Measurements from ENCODE around the gene SH3RF1. TPM values are rescaled to one million over a fixed set of nuclear protein-coding genes. Genes with fewer than 3 reads are reported as not detected.

Gene SH3RF1
- total and polyA plus RNA-seq, 10 of the 15 experiments (the other 5 are each of a cell fraction or from before 2014, with no cell fraction given): 4.5 to 22.5 (median 10.4) TPM

DNA sequence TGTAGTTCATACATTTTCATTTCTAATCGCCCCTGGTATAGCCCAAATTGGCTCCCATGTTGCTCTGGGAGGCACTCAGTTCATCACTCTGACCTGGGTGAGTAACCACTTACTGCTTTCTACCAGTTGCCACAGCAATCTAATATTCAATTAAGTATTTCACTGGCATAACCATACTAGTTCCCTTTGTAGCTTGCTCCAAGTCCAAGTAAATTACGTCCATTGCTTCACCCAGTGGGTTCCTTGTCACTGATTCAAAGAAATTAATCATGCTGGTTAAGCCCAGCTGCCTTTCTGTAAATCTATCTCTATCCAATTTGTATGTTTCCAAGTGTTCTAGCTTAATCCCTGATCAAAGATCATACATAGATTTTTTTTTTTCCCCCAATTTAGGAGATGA, 168.7 kb downstream of the SH3RF1 start:
- H3K36me3 ChIP-seq (ENCODE audit: control insufficient read depth in 2 of 2, insufficient read depth in 2 of 2, low read length in 1 of 2): peaks cover 4 to 5% of the 10 kb centered on the region in 2 experiments
- no peaks in the 10 kb centered on the region for H3K27me3 ChIP-seq (replicated peaks in 1 of 2; ENCODE audit: control insufficient read depth in 2 of 2, insufficient read depth in 2 of 2, low read length in 1 of 2)
- no peak overlapping the region for H3K4me2 ChIP-seq (ENCODE audit: control insufficient read depth, insufficient read depth)
- no peak overlapping the region for H2AFZ ChIP-seq (ENCODE audit: control insufficient read depth, low read depth, low read length)
- no peak overlapping the region for H3K27ac ChIP-seq (ENCODE audit: control insufficient read depth, insufficient read depth)
- in situ Hi-C loops (cut with MboI): no loop called here
- peaks cover 3% of the 10 kb centered on the region; the same call in 1 of the 3 replicates for H3K9me3 ChIP-seq (replicated peaks; ENCODE audit: control insufficient read depth, insufficient read depth, low read length)
- no peak overlapping the region for H3K9ac ChIP-seq (ENCODE audit: control insufficient read depth, insufficient read depth, low read length)
- BruUV-seq (replicated peaks): no TSS peak
- H3K79me2 ChIP-seq (ENCODE audit: control insufficient read depth, insufficient read depth, low read length): no peaks in the 10 kb centered on the region
- H4K20me1 ChIP-seq (ENCODE audit: control insufficient read depth, insufficient read depth): no peaks in the 10 kb centered on the region
- no peak overlapping the region for H3K4me3 ChIP-seq
- ChIA-PET POLR2A (interaction anchor here (0.7 kb wide), 2 partner anchors 28 to 337 kb away, joined by 3 to 4 read pairs; no protein-coding TSS in a partner anchor), SMC1A (ENCODE audit: uncharacterized antibody, unreplicated experiment) (interaction anchor here (1.1 kb wide), 1 partner anchor 76 kb away, joined by 5 read pairs; no protein-coding TSS in a partner anchor), RAD21 (ENCODE audit: unreplicated experiment) (no interaction called here), CTCF (interaction anchor here (0.8 kb wide), 1 partner anchor 53 kb away, joined by 4 read pairs; no protein-coding TSS in a partner anchor)
- no peak for DNase-seq (ENCODE audit: low read depth, low spot score)
- ATAC-seq: no peak
- peaks cover 23% of the 10 kb centered on the region for H3K4me1 ChIP-seq (ENCODE audit: control insufficient read depth, insufficient read depth, low read length)
- intact Hi-C loops (cut with micrococcal nuclease; ENCODE audit: unreplicated experiment): no loop called here
- no peak for FAIRE-seq
- no peak for TF ChIP-seq ESRRA (IDR thresholded peaks at IDR 0.05; ENCODE audit: low read length)
- 97% methylated on average over 2 of the region's 2 CpGs for WGBS (ENCODE audit: insufficient coverage, insufficient replicate concordance, low lambda C conversion rate, missing lambda C conversion rate)

DNA sequence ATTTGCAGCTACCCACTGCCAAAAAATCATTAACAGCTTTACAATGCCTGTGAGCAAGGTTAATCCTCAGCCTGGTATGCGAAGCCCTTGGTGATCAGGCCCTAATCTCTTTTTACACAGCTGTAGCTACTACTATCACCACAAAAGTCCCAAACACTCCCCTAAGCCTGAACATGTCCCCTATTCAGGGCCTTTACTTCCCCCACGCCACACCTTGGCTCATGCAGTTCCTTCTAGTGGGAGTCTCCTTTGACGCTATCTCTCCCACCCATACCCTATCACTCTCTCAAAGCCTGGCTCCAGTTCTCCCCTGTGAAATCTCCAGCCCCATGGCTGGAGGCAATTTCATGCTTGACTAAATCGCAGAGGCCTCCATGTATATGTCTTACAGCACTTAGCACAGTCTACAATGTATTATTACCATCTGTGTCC, 170.1 kb downstream of the SH3RF1 start:
- BruUV-seq (replicated peaks): no TSS peak
- H3K9ac ChIP-seq (ENCODE audit: control insufficient read depth, insufficient read depth, low read length): no peak overlapping the region
- no peaks in the 10 kb centered on the region for H3K27me3 ChIP-seq (replicated peaks in 1 of 2; ENCODE audit: control insufficient read depth in 2 of 2, insufficient read depth in 2 of 2, low read length in 1 of 2)
- no peak overlapping the region for H3K4me3 ChIP-seq
- 100% methylated on average over 4 of the region's 4 CpGs for WGBS (ENCODE audit: insufficient coverage, insufficient replicate concordance, low lambda C conversion rate, missing lambda C conversion rate)
- no peak overlapping the region for H3K27ac ChIP-seq (ENCODE audit: control insufficient read depth, insufficient read depth)
- ChIA-PET POLR2A (no interaction called here), SMC1A (ENCODE audit: uncharacterized antibody, unreplicated experiment) (interaction anchor here (0.6 kb wide), 2 partner anchors 125 to 212 kb away, joined by 3 read pairs; no protein-coding TSS in a partner anchor), CTCF (interaction anchor here (1.7 kb wide), 1 partner anchor 75 kb away, joined by 4 read pairs; no protein-coding TSS in a partner anchor), RAD21 (ENCODE audit: unreplicated experiment) (no interaction called here)
- peaks cover 28% of the 10 kb centered on the region for H3K4me1 ChIP-seq (ENCODE audit: control insufficient read depth, insufficient read depth, low read length)
- no peaks in the 10 kb centered on the region for H3K79me2 ChIP-seq (ENCODE audit: control insufficient read depth, insufficient read depth, low read length)
- no peaks in the 10 kb centered on the region for H4K20me1 ChIP-seq (ENCODE audit: control insufficient read depth, insufficient read depth)
- ATAC-seq: no peak
- peaks cover 1 to 6% of the 10 kb centered on the region in 2 experiments; a peak in 3 of 4 replicates for H3K36me3 ChIP-seq (ENCODE audit: control insufficient read depth in 2 of 2, insufficient read depth in 2 of 2, low read length in 1 of 2)
- in situ Hi-C loops (cut with MboI) (no loop called here), intact Hi-C loops (cut with micrococcal nuclease; ENCODE audit: unreplicated experiment) (no loop called here)
- peaks cover 3% of the 10 kb centered on the region; the same call in 1 of the 3 replicates for H3K9me3 ChIP-seq (replicated peaks; ENCODE audit: control insufficient read depth, insufficient read depth, low read length)
- no peak overlapping the region for H2AFZ ChIP-seq (ENCODE audit: control insufficient read depth, low read depth, low read length)
- FAIRE-seq: no peak
- no peak for DNase-seq (ENCODE audit: low read depth, low spot score)
- H3K4me2 ChIP-seq (ENCODE audit: control insufficient read depth, insufficient read depth): no peak overlapping the region
- TF ChIP-seq, protein P1, sequence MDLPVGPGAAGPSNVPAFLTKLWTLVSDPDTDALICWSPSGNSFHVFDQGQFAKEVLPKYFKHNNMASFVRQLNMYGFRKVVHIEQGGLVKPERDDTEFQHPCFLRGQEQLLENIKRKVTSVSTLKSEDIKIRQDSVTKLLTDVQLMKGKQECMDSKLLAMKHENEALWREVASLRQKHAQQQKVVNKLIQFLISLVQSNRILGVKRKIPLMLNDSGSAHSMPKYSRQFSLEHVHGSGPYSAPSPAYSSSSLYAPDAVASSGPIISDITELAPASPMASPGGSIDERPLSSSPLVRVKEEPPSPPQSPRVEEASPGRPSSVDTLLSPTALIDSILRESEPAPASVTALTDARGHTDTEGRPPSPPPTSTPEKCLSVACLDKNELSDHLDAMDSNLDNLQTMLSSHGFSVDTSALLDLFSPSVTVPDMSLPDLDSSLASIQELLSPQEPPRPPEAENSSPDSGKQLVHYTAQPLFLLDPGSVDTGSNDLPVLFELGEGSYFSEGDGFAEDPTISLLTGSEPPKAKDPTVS (IDR thresholded peaks at IDR 0.05; ENCODE audit: low read depth, low read length): no peak
- no peak for TF ChIP-seq MEF2A (IDR thresholded peaks at IDR 0.05; ENCODE audit: insufficient read depth, low read depth, low read length)
- TF ChIP-seq RELA (IDR thresholded peaks at IDR 0.05; ENCODE audit: borderline replicate concordance, partially characterized antibody): no peak
- no peak for TF ChIP-seq ZNF217 (IDR thresholded peaks at IDR 0.05)
- no peak for TF ChIP-seq BCLAF1 (IDR thresholded peaks at IDR 0.05)
- TF ChIP-seq SMAD1 (IDR thresholded peaks at IDR 0.05; ENCODE audit: low read depth, partially characterized antibody): no peak
- no peak for TF ChIP-seq POU2F2 (IDR thresholded peaks at IDR 0.05; ENCODE audit: borderline replicate concordance, low read depth, low read length)
- TF ChIP-seq ETV6 (conservative IDR thresholded peaks at IDR 0.05 in 1 of 2, IDR thresholded peaks at IDR 0.05 in 1 of 2; ENCODE audit: borderline replicate concordance in 1 of 2, low read depth in 1 of 2): no peak
- no peak for TF ChIP-seq SREBF1 (IDR thresholded peaks at IDR 0.05; ENCODE audit: low read length)
- no peak for TF ChIP-seq MYB (IDR thresholded peaks at IDR 0.05; ENCODE audit: borderline replicate concordance, low read depth, low read length)

Data from GM12878 (cell line).